ENCODE results near the gene FAM76A. TPM values are rescaled to one million over a fixed set of nuclear protein-coding genes. Genes with fewer than 3 reads are reported as not detected.

Gene FAM76A
- total RNA-seq, 1 donor from 2014 or later, result 19.3 TPM

DNA sequence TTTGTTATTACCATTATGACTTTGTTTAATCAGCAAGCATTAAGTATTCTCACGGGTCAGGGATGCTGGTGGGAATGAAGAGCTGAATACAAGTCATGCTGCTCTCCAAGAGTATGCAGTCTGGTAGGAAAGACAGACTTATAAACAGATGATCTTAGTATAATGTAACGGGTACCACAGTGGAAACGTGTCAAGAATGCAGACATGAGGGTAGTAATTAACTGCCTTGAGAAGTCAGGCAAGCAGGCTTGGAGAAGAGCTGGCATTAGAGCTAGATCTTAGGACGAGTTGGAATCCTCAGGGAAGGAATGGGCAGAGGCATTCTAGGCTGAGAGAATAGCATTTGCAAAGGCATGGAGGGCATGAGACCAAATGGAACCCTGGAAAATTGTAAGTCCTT, 19.7 kb downstream of the FAM76A start:
- TF ChIP-seq, protein P1, sequence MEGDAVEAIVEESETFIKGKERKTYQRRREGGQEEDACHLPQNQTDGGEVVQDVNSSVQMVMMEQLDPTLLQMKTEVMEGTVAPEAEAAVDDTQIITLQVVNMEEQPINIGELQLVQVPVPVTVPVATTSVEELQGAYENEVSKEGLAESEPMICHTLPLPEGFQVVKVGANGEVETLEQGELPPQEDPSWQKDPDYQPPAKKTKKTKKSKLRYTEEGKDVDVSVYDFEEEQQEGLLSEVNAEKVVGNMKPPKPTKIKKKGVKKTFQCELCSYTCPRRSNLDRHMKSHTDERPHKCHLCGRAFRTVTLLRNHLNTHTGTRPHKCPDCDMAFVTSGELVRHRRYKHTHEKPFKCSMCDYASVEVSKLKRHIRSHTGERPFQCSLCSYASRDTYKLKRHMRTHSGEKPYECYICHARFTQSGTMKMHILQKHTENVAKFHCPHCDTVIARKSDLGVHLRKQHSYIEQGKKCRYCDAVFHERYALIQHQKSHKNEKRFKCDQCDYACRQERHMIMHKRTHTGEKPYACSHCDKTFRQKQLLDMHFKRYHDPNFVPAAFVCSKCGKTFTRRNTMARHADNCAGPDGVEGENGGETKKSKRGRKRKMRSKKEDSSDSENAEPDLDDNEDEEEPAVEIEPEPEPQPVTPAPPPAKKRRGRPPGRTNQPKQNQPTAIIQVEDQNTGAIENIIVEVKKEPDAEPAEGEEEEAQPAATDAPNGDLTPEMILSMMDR (IDR thresholded peaks at IDR 0.05), result no peak
- ChIA-PET POLR2A (no interaction called here), CTCF (no interaction called here)
- Mint-ChIP-seq H3K9me3 (no peaks in the 10 kb centered on the region), H3K4me1 (no peaks in the 10 kb centered on the region), H3K36me3 (ENCODE audit: low read depth) (peaks cover 57% of the 10 kb centered on the region), H3K27me3 (no peaks in the 10 kb centered on the region), H3K27ac (no peak overlapping the region), H3K4me3 (no peak overlapping the region)
- ATAC-seq (ENCODE audit: low read depth), result no peak
- DNase-seq, result no peak
- intact Hi-C loops (cut with micrococcal nuclease), result no loop called here

DNA sequence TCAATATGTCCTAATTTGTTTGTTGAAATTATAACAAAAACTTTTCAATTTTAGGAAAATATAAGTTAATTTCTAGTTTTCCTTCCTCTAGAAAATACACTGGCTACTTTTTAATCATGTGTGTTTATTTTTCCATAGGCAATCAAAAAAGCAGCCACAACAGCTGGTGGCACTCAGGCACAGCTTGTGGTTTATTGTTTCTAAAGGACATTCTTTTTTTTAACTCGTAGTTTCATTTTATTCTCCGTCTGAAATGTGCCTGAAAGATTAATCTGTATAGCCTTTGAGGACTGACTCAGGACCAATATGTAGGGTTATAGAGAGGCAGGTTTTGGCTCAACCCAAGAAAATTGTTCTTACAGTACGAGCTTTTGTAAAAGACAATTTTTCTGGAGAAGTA, 26.6 kb downstream of the FAM76A start:
- ChIA-PET POLR2A (interaction anchor here (1.0 kb wide), 1 partner anchor 21 kb away, joined by 4 read pairs; the partner anchor contains the start of gene STX12), CTCF (no interaction called here)
- Mint-ChIP-seq H3K4me3 (no peak overlapping the region), H3K9me3 (no peaks in the 10 kb centered on the region), H3K27me3 (no peaks in the 10 kb centered on the region), H3K4me1 (peaks cover 2% of the 10 kb centered on the region), H3K27ac (no peak overlapping the region), H3K36me3 (ENCODE audit: low read depth) (peaks cover 73% of the 10 kb centered on the region)
- no peak for DNase-seq
- TF ChIP-seq, protein P1 (IDR thresholded peaks at IDR 0.05), result no peak
- intact Hi-C loops (cut with micrococcal nuclease), result no loop called here
- ATAC-seq (ENCODE audit: low read depth), result no peak

DNA sequence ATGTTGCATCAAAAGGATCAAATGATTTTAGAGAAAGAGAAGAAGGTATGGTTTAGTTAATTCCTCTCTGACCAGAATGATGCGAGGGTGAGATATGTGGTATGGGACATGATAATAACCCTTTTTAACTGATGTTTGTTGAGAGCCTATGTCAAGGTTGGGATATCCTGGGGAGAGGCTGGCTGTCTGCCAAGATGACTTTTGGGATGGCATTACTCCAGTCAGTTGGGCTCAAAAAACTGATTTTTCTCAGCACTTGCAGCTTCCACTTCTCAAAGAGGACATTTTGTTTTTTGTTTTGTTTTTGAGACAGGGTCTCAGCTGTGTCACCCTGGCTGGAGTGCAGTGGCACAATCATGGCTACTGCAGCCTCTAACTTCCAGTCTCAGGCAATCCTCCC, 29.5 kb downstream of the FAM76A start:
- intact Hi-C loops (cut with micrococcal nuclease), result no loop called here
- H3K9me3 Mint-ChIP-seq, result no peaks in the 10 kb centered on the region
- peaks cover 71% of the 10 kb centered on the region for H3K36me3 Mint-ChIP-seq (ENCODE audit: low read depth)
- no peak for ATAC-seq (ENCODE audit: low read depth)
- H3K27ac Mint-ChIP-seq, result no peak overlapping the region
- TF ChIP-seq, protein P1 (IDR thresholded peaks at IDR 0.05), result no peak
- ChIA-PET POLR2A (no interaction called here), CTCF (no interaction called here)
- H3K27me3 Mint-ChIP-seq, result no peaks in the 10 kb centered on the region
- peaks cover 2% of the 10 kb centered on the region for H3K4me1 Mint-ChIP-seq
- H3K4me3 Mint-ChIP-seq, result no peak overlapping the region
- no peak for DNase-seq

DNA sequence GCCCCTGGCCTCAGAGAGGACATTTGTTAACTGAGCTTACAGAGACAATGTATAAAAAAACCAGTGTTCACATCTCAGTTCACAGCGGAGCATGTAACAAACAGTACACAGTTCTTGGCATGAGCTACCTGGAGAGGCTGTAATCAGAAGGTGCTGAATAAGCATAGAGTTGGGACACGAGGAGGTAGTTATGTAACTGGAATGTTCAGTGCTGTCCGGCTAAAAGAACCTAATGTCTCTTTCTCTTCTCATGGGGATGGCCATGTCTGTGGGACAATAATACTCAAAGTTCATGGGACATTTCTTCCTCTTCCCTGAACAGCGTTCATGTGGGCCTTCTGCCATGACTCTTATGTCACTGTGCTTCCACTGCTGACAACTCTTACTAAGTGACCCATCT, 30.1 kb downstream of the FAM76A start:
- Mint-ChIP-seq H3K9me3 (no peaks in the 10 kb centered on the region), H3K36me3 (ENCODE audit: low read depth) (peaks cover 69% of the 10 kb centered on the region), H3K4me3 (no peak overlapping the region), H3K4me1 (peaks cover 2% of the 10 kb centered on the region), H3K27me3 (no peaks in the 10 kb centered on the region), H3K27ac (no peak overlapping the region)
- intact Hi-C loops (cut with micrococcal nuclease), result no loop called here
- TF ChIP-seq, protein P1 (IDR thresholded peaks at IDR 0.05), result no peak
- POLR2A ChIA-PET, result no interaction called here
- CTCF ChIA-PET, result no interaction called here
- no peak for ATAC-seq (ENCODE audit: low read depth)
- DNase-seq, result no peak

DNA sequence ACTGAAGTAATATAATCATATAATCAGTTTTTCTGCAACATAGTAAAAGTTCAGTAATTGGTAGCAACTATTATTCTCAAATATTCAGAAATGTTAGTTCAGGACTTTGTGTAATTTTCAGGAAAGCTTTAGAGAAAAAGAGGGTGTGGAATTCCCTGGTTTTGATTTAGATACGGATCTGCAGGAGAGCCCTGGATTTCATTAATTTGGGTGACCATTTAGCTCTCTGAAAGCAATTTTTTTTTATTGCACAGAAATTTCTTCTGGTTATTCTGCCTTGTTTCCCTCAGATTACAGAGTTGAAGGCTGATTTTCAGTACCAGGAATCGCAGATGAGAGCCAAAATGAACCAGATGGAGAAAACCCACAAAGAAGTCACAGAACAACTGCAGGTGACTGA, 33.5 kb downstream of the FAM76A start:
- DNase-seq (no peak), ATAC-seq (ENCODE audit: low read depth) (no peak)
- no peaks in the 10 kb centered on the region for H3K27me3 Mint-ChIP-seq
- H3K9me3 Mint-ChIP-seq, result no peaks in the 10 kb centered on the region
- no peak overlapping the region for H3K4me3 Mint-ChIP-seq
- peaks cover 54% of the 10 kb centered on the region for H3K36me3 Mint-ChIP-seq (ENCODE audit: low read depth)
- intact Hi-C loops (cut with micrococcal nuclease), result no loop called here
- H3K27ac Mint-ChIP-seq, result no peak overlapping the region
- TF ChIP-seq, protein P1 (IDR thresholded peaks at IDR 0.05), result no peak
- CTCF ChIA-PET, result no interaction called here
- H3K4me1 Mint-ChIP-seq, result no peaks in the 10 kb centered on the region
- POLR2A ChIA-PET, result interaction anchor here (0.6 to 1.2 kb wide), 2 partner anchors 13 to 17 kb away, joined by 3 read pairs; partner anchors contain the start of gene STX12

Measured in activated B cell treated with CpG ODN at 0.5 μM for 24 hours (primary cell).